Measurements from ENCODE around the gene KRT3. TPM values are rescaled to one million over a fixed set of nuclear protein-coding genes. Genes with fewer than 3 reads are reported as not detected.

KRT3 gene
- total and polyA plus RNA-seq, 9 of the 15 experiments (the other 6 are each of a cell fraction or from before 2014, with no cell fraction given): not detected

DNA sequence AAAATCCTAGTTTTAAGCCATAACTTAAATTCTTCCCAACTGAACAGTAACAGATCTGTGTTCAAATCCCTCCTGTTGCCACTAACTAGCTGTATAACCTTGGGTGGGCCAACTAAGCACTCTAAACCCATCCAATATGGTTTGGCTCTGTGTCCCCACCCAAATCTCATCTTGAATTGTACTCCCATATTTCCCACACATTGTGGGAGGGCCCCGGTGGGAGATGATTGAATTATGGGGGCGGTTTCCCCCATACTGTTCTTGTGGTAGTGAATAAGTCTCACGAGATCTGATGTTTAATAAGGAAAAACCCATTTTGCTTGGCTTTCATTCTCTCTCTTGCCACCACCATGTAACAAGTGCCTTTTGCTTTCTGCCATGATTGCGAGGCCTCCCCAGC, 19.2 kb upstream of the KRT3 start:
- Histone ChIP-seq H4K20me1 (replicated peaks; ENCODE audit: control insufficient read depth, insufficient read depth, low read length) (no peaks in the 10 kb centered on the region; the same call in 1 of the 2 replicates), H3K27me3 (ENCODE audit: control insufficient read depth in 2 of 2, insufficient read depth in 2 of 2, low read length in 2 of 2) (peaks cover 26 to 53% of the 10 kb centered on the region in 2 experiments), H3K9me3 (replicated peaks; ENCODE audit: control insufficient read depth, insufficient read depth, low read depth, low read length) (no peaks in the 10 kb centered on the region), H3K9me1 (ENCODE audit: control insufficient read depth, insufficient read depth, low read length) (peaks cover 2% of the 10 kb centered on the region), H3K4me2 (ENCODE audit: insufficient read depth, low read length) (no peak overlapping the region), H3K4me1 (replicated peaks in 1 of 2; ENCODE audit: control insufficient read depth in 2 of 2, insufficient read depth in 2 of 2, low read length in 2 of 2) (no peaks in the 10 kb centered on the region; a peak in 3 of 5 replicates), H3K79me2 (ENCODE audit: control insufficient read depth, insufficient read depth, low read length) (no peaks in the 10 kb centered on the region), H3K27ac (ENCODE audit: extremely low read depth, low read depth, low read length) (no peak overlapping the region), H3K36me3 (ENCODE audit: control insufficient read depth, insufficient read depth, low read length) (no peaks in the 10 kb centered on the region), H3K4me3 (no peak overlapping the region), H3K9ac (ENCODE audit: insufficient read depth in 1 of 2, low read depth in 2 of 2, low read length in 2 of 2) (no peak overlapping the region), H2AFZ (ENCODE audit: low read depth, low read length) (no peak overlapping the region)
- BruUV-seq (replicated peaks): no TSS peak
- no peak for ATAC-seq
- WGBS (ENCODE audit: insufficient coverage, low coverage, missing lambda C conversion rate): 0% methylated on average over 4 of the region's 4 CpGs
- intact Hi-C loops (cut with micrococcal nuclease): no loop called here
- FAIRE-seq: no peak
- no peak for DNase-seq (ENCODE audit: extremely low read depth in 1 of 4, low spot score in 3 of 4)
- TF ChIP-seq RBFOX2 (IDR thresholded peaks at IDR 0.05; ENCODE audit: low read depth, low read length) (no peak), THRA (IDR thresholded peaks at IDR 0.05) (no peak), ZNF589 (CRISPR knock-in tag; IDR thresholded peaks at IDR 0.05; ENCODE audit: low read depth) (no peak), ZNF165 (CRISPR knock-in tag; IDR thresholded peaks at IDR 0.05; ENCODE audit: borderline replicate concordance) (no peak), ZNF121 (CRISPR knock-in tag; conservative IDR thresholded peaks at IDR 0.05) (no peak), NFRKB (IDR thresholded peaks at IDR 0.05; ENCODE audit: low read depth) (no peak)
- TF ChIP-seq, protein P1, sequence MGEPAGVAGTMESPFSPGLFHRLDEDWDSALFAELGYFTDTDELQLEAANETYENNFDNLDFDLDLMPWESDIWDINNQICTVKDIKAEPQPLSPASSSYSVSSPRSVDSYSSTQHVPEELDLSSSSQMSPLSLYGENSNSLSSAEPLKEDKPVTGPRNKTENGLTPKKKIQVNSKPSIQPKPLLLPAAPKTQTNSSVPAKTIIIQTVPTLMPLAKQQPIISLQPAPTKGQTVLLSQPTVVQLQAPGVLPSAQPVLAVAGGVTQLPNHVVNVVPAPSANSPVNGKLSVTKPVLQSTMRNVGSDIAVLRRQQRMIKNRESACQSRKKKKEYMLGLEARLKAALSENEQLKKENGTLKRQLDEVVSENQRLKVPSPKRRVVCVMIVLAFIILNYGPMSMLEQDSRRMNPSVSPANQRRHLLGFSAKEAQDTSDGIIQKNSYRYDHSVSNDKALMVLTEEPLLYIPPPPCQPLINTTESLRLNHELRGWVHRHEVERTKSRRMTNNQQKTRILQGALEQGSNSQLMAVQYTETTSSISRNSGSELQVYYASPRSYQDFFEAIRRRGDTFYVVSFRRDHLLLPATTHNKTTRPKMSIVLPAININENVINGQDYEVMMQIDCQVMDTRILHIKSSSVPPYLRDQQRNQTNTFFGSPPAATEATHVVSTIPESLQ (CRISPR knock-in tag; IDR thresholded peaks at IDR 0.05): no peak
- in situ Hi-C loops (cut with MboI): no loop called here
- CTCF ChIA-PET (ENCODE audit: low intra/inter-chr PET ratio): interaction anchor here (0.6 kb wide), 1 partner anchor 1427 kb away, joined by 3 read pairs; no protein-coding TSS in a partner anchor
- POLR2A ChIA-PET: interaction anchor here (0.5 kb wide), 1 partner anchor 59 kb away, joined by 3 read pairs; no protein-coding TSS in a partner anchor
